WERI-Rb-1 (cell line): ENCODE measurements around the gene IQGAP3.

Experiments
- DNase-seq: peaks from one replicate; pipeline ENCODE4 v3.0.0-alpha.2; 2020
- H3K27ac ChIP-seq: fragments of 250-450 bp; sonication (Bioruptor Pico); 2 replicates; pipeline ENCODE4 v1.5.1; 2020; ENCODE audit warnings: mild to moderate bottlenecking, moderate library complexity
- H3K27me3 ChIP-seq: fragments of 250-450 bp; sonication (Bioruptor Pico); 2 replicates; pipeline ENCODE4 v1.5.1; 2021; ENCODE audit warnings: mild to moderate bottlenecking, low read depth, moderate library complexity; ENCODE audit not compliant: insufficient read depth, severe bottlenecking
- H3K36me3 ChIP-seq: fragments of 250-450 bp; sonication (Bioruptor Pico); 2 replicates; pipeline ENCODE4 v1.5.1; 2020; ENCODE audit warnings: mild to moderate bottlenecking, moderate library complexity
- H3K4me3 ChIP-seq: 2 replicates; pipeline ENCODE4 v1.5.1; 2011; ENCODE audit warnings: low read depth, mild to moderate bottlenecking, control low read depth, low read length
- H3K9me3 ChIP-seq: fragments of 250-450 bp; sonication (Bioruptor Pico); 2 replicates; pipeline ENCODE4 v1.5.1; 2021; ENCODE audit warnings: mild to moderate bottlenecking, moderate library complexity; ENCODE audit not compliant: severe bottlenecking
- TF ChIP-seq, protein P1 (sequence below): IDR thresholded peaks from 2 replicates; pipeline ENCODE4 v1.5.1; 2011; ENCODE audit warnings: low read depth, mild to moderate bottlenecking, control low read depth, inconsistent platforms, low read length

The IQGAP3 gene

DNA sequence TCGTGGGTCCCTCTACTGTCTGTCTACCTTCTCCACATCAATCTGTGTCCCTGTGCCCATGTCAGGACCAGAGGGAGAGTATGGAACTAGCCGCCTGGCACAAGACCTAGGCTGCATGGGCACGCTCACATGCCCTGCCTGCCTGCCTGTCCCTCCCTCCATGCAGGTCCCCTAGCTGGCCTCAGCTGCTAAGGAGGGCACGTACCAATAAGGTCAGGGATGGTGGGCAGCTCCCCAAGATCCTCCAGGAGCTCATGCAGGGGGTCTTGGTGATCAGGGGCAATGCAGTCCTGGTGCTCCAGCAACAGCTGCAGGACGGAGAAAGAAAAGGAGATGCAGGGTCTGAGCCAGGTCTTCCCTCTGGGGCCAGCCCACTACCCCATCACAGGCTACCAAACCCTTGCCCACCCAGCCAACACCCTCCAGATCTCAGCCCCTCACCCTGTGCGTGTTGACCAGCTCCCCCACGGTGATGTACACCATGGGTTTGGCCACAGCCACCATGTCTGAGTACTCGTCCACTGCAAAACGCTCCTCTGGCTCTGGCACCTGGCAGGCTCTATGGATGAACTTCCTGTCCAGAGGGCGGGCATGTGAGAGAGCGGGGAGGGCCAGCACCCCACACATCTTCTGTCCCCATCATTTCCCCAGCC lies 38.7 kb downstream of the IQGAP3 start:
- H3K27me3 ChIP-seq: no peaks in the 10 kb centered on the region
- TF ChIP-seq, protein P1, sequence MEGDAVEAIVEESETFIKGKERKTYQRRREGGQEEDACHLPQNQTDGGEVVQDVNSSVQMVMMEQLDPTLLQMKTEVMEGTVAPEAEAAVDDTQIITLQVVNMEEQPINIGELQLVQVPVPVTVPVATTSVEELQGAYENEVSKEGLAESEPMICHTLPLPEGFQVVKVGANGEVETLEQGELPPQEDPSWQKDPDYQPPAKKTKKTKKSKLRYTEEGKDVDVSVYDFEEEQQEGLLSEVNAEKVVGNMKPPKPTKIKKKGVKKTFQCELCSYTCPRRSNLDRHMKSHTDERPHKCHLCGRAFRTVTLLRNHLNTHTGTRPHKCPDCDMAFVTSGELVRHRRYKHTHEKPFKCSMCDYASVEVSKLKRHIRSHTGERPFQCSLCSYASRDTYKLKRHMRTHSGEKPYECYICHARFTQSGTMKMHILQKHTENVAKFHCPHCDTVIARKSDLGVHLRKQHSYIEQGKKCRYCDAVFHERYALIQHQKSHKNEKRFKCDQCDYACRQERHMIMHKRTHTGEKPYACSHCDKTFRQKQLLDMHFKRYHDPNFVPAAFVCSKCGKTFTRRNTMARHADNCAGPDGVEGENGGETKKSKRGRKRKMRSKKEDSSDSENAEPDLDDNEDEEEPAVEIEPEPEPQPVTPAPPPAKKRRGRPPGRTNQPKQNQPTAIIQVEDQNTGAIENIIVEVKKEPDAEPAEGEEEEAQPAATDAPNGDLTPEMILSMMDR: no peak
- peaks cover 88% of the 10 kb centered on the region for H3K36me3 ChIP-seq
- DNase-seq: no peak
- H3K4me3 ChIP-seq: no peak overlapping the region
- H3K9me3 ChIP-seq: no peaks in the 10 kb centered on the region
- H3K27ac ChIP-seq: no peak overlapping the region

DNA sequence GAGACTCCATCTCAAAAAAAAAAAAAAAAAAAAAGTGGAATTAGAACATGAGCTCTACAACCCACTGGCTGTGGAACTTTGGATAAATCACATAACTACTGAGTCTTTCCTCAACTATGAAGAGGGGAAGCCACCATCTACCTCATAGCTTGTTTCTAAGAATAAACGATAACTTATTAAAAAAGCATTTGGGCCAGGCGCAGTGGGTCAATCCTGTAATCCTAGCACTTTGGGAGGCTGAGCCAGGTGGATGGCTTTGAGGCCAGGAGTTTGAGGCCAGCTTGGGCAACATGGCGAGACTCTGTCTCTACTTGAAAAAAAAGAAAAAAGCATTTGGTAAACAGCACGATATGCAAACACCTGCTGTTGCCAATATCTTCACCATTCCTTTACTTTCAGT lies 40.0 kb downstream of the IQGAP3 start:
- H3K4me3 ChIP-seq: no peak overlapping the region
- H3K36me3 ChIP-seq: peaks cover 87% of the 10 kb centered on the region
- TF ChIP-seq, protein P1: no peak

DNA sequence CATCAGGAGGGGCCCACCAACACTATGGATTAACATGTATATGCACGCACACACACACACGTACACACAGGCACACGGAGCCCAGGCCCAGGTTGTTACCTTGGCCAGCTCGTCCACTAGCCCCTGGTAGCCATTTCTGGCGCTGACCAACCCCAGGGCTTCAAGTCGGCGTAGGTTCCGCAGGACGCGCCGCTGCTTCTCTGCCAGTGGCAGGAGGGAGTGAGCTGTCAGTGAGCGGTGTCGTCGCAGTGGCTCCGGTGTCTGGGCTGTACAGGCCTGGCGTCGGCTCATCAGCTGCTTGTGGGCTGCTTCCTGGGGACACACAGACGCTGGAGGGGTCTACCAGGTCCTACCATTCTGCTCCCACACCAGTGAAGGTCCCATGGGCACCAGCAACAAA lies 42.4 kb downstream of the IQGAP3 start:
- Histone ChIP-seq H3K36me3 (peaks cover 74% of the 10 kb centered on the region), H3K9me3 (no peaks in the 10 kb centered on the region), H3K27ac (no peak overlapping the region), H3K4me3 (no peak overlapping the region), H3K27me3 (no peaks in the 10 kb centered on the region)
- TF ChIP-seq, protein P1: no peak
- DNase-seq: no peak

More for the DNA sequence above, 40.0 kb downstream of the IQGAP3 start:
- Histone ChIP-seq H3K27me3 (no peaks in the 10 kb centered on the region), H3K9me3 (no peaks in the 10 kb centered on the region), H3K27ac (no peak overlapping the region)
- no peak for DNase-seq

DNA sequence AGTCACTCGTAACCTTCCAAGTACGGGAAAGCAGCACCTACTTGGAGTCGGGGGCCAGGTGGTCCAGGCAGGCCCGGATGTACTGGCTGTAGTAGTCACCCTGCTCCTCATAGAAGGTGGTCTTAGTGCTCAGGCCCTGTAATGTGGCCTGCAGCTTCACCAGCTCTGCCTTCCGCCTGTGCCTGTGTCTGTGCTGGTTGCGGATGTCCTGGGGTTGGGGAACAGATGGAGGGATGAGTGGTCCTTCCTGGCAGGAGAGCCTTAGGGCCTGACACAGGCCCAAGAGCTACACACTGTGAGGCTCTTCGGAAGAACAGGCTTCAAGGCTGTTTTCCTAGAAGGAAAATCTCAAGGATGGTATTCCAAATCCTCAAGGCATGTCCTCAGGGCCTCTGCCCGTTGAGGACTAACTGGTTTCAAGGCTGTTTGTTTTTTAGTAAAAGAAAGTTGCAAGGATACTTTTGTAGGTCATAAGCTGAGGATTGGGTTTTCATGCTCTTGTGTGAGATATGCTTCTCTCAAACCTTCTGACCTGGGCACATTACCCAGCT lies 43.4 kb downstream of the IQGAP3 start:
- peaks cover 69% of the 10 kb centered on the region for H3K36me3 ChIP-seq

DNA sequence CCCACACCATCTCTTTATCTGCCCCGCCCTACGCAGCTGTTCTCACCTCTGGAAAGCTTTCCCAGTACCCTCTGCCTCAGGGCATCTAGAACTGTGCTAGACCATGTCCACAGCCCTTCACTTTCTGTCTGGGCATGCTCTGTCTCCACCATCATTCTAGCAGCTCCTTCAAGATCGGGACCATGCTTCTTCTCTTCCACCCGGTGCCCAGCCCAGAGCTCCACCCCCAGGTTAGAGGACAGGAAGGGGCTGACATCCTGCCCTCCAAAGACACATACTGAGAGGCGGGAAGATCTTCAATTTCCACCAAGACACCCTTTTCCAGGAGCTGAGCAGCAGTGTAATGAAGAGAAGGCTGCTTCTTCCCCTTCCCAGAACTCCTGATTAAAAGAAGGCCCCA lies 44.1 kb downstream of the IQGAP3 start:
- Histone ChIP-seq H3K4me3 (no peak overlapping the region), H3K27ac (no peak overlapping the region), H3K27me3 (no peaks in the 10 kb centered on the region), H3K9me3 (no peaks in the 10 kb centered on the region), H3K36me3 (peaks cover 61% of the 10 kb centered on the region)
- DNase-seq: no peak
- TF ChIP-seq, protein P1: no peak

More for the DNA sequence above, 43.4 kb downstream of the IQGAP3 start:
- H3K27ac ChIP-seq: no peak overlapping the region
- H3K9me3 ChIP-seq: no peaks in the 10 kb centered on the region
- no peaks in the 10 kb centered on the region for H3K27me3 ChIP-seq
- H3K4me3 ChIP-seq: no peak overlapping the region
- TF ChIP-seq, protein P1: no peak
- no peak for DNase-seq

DNA sequence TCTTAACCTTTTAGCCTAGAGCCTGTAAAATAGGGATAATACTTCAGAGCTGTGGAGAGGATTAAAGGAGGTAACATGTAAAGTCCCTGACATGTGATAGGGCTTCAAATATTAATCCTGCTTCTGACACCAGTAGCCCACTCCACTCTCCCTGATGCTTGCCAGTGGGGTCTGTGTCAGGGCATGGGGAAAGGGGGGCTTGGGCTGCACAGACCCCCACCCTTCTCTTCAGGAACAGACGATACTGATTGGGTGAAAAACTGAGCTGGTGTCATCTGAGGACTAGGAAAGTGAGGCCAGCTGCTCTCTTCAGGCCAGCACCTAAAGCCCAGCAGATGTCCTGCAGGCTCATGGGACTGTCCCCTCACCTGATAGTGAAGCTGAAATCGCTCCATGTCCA lies 44.8 kb downstream of the IQGAP3 start:
- Histone ChIP-seq H3K4me3 (no peak overlapping the region), H3K36me3 (peaks cover 55% of the 10 kb centered on the region), H3K27me3 (no peaks in the 10 kb centered on the region), H3K27ac (no peak overlapping the region), H3K9me3 (no peaks in the 10 kb centered on the region)
- TF ChIP-seq, protein P1: peak; percentile 13; the same call in 1 of the 2 replicates
- peak; percentile 90 for DNase-seq
